ENCODE data around the gene CD248. TPM values are rescaled to one million over a fixed set of nuclear protein-coding genes. Genes with fewer than 3 reads are reported as not detected.

CD248 gene
- total and polyA plus RNA-seq, 2 experiments from 2014 or later, result 2.4 to 3.8 TPM

DNA sequence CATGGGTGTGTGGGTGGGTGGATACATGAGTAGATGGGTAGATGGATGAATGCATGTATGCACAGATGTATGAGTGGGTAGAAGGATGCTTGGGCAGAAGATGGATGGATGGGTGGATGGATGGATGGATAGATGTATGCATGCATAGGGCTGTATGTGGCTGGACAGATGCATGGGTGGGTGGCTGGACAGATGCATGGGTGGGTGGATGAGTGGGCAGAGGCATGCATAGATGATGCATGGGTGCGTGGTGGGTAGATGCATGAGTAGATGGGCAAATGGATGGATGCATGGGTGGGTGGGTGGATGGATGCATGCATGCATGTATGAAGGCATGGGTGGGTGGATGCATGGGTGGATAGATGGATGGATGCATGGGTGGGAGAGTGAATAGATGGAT lies 6.8 kb upstream of the CD248 start:
- no peaks in the 10 kb centered on the region for H3K36me3 ChIP-seq (ENCODE audit: insufficient read depth)
- no peaks in the 10 kb centered on the region for H3K27me3 ChIP-seq (ENCODE audit: insufficient read depth)
- no peak overlapping the region for H3K27ac ChIP-seq (ENCODE audit: low read depth)
- H3K9me2 ChIP-seq (ENCODE audit: insufficient read depth), result no peaks in the 10 kb centered on the region
- H3K4me1 ChIP-seq (ENCODE audit: insufficient read depth), result peaks cover 7% of the 10 kb centered on the region; the same call in 1 of the 2 replicates
- DNase-seq (ENCODE audit: low spot score) (no peak), ATAC-seq (no peak)
- TF ChIP-seq ZNF331 (CRISPR knock-in tag; IDR thresholded peaks at IDR 0.05; ENCODE audit: low read depth) (no peak), ETS1 (IDR thresholded peaks at IDR 0.05) (no peak), EZH2phosphoT487 (IDR thresholded peaks at IDR 0.05; ENCODE audit: unreplicated experiment) (no peak), JUNB (IDR thresholded peaks at IDR 0.05; ENCODE audit: unreplicated experiment) (no peak), STAT1 (IDR thresholded peaks at IDR 0.05; ENCODE audit: unreplicated experiment) (no peak), ZNF114 (CRISPR knock-in tag; IDR thresholded peaks at IDR 0.05) (no peak), CREB1 (CRISPR knock-in tag; IDR thresholded peaks at IDR 0.05; ENCODE audit: low read depth) (no peak), REST (IDR thresholded peaks at IDR 0.05; ENCODE audit: unreplicated experiment) (no peak), NANOG (IDR thresholded peaks at IDR 0.05; ENCODE audit: borderline replicate concordance) (no peak), CTCF (conservative IDR thresholded peaks at IDR 0.05; ENCODE audit: low read depth in 2 of 2) (no peak), ZNF462 (CRISPR knock-in tag; IDR thresholded peaks at IDR 0.05) (no peak), EZH2 (IDR thresholded peaks at IDR 0.05; ENCODE audit: low read depth, unreplicated experiment) (no peak), POLR2AphosphoS5 (IDR thresholded peaks at IDR 0.05; ENCODE audit: low read depth) (no peak)
- peaks cover 29% of the 10 kb centered on the region for H3K27me3 Mint-ChIP-seq (ENCODE audit: insufficient read depth, low read depth, poor library complexity)
- H4K20me1 ChIP-seq (replicated peaks; ENCODE audit: insufficient read depth), result no peaks in the 10 kb centered on the region
- no peak overlapping the region for H3K4me3 Mint-ChIP-seq
- no peaks in the 10 kb centered on the region for H3K79me2 ChIP-seq (replicated peaks; ENCODE audit: insufficient read depth)
- H2AFZ ChIP-seq, result no peak overlapping the region
- 0 out of 2 replicates have a peak, but pooled peaks cover 2% of the 10 kb centered on the region for H3F3A ChIP-seq (replicated peaks; ENCODE audit: low read depth)
- H3K4me3 ChIP-seq, result no peak overlapping the region
- peaks cover 18% of the 10 kb centered on the region for H3K9me3 Mint-ChIP-seq
- H3K4me2 ChIP-seq, result no peak overlapping the region
- no peak overlapping the region for H3K27ac Mint-ChIP-seq
- H3K4me1 Mint-ChIP-seq, result peaks cover 24% of the 10 kb centered on the region
- H3K36me3 Mint-ChIP-seq (ENCODE audit: low read depth), result peaks cover 16% of the 10 kb centered on the region
